NCI-H1436 treated with DMSO at 0.1 percent for 48 hours (cell line): ENCODE measurements around the gene IL17RB.
A peak's percentile ranks its signal among the peaks of the same experiment; 100 is the strongest.

Source experiments
- DNase-seq: peaks from one replicate; lab custom pipeline; 2025; lab: John Stamatoyannopoulos, UW

Gene IL17RB

GRCh38 chr3:53860196-53860595 lies 13.8 kb downstream of the IL17RB start:
- no peak for DNase-seq

GRCh38 chr3:53862241-53862640 lies 15.9 kb downstream of the IL17RB start:
- no peak for DNase-seq

GRCh38 chr3:53863145-53863544 lies 16.8 kb downstream of the IL17RB start:
- DNase-seq, result no peak

GRCh38 chr3:53865732-53866499 lies 19.5 kb downstream of the IL17RB start:
- no peak for DNase-seq

GRCh38 chr3:53880396-53881345 lies 34.3 kb downstream of the IL17RB start:
- no peak for DNase-seq

GRCh38 chr3:53881691-53882593 lies 35.6 kb downstream of the IL17RB start, which contains the start of gene ACTR8:
ACTR8 (minus strand) TSS chr3:53882152; CDS start chr3:53882101, 51 bp downstream.
- DNase-seq, result no peak

- no peak for DNase-seq
These were observed 36.6 kb downstream of the IL17RB start for GRCh38 chr3:53883008-53883407.

GRCh38 chr3:53884623-53885022 lies 38.3 kb downstream of the IL17RB start:
- DNase-seq, result no peak

- DNase-seq, result no peak
These were observed 38.9 kb downstream of the IL17RB start for GRCh38 chr3:53885239-53885638.

- DNase-seq, result no peak
These were observed 41.1 kb downstream of the IL17RB start for GRCh38 chr3:53887446-53887845.

GRCh38 chr3:53888232-53888631 lies 41.9 kb downstream of the IL17RB start:
- DNase-seq, result no peak

GRCh38 chr3:53890726-53891475 lies 44.5 kb downstream of the IL17RB start:
- DNase-seq, result no peak

- peak; percentile 76 for DNase-seq
These were observed 45.3 kb downstream of the IL17RB start, which contains the start of gene SELENOK for GRCh38 chr3:53891497-53892285. SELENOK (minus strand) TSS chr3:53891859.

- DNase-seq, result no peak
These were observed 45.9 kb downstream of the IL17RB start for GRCh38 chr3:53892286-53892637.

GRCh38 chr3:53899750-53900149 lies 53.4 kb downstream of the IL17RB start:
- DNase-seq, result no peak

GRCh38 chr3:53900666-53901331 lies 54.4 kb downstream of the IL17RB start:
- no peak for DNase-seq

GRCh38 chr3:53902067-53902466 lies 55.7 kb downstream of the IL17RB start:
- DNase-seq, result no peak

GRCh38 chr3:53902711-53903110 lies 56.3 kb downstream of the IL17RB start:
- no peak for DNase-seq

- DNase-seq, result no peak
These were observed 67.0 kb downstream of the IL17RB start for GRCh38 chr3:53913401-53913800.
